GM18867 (cell line): Measurements from ENCODE around the gene VWF.
A peak's percentile ranks its signal among the peaks of the same experiment; 100 is the strongest.
"Not testable (repeated sequence)": the region's sequence is repeated elsewhere in the genome, so short reads cannot be mapped to it uniquely, and the experiment has no call there.

ENCODE experiments used
- ATAC-seq: cut with Tn5 transposase; IDR thresholded peaks from one replicate; pipeline ENCODE4 v1.9.1; 2021; ENCODE audit warnings: mild to moderate bottlenecking, moderate library complexity; ENCODE audit not compliant: unreplicated experiment

VWF gene

GRCh38 chr12:6124411-6125309 lies at the start of gene VWF:
Gene VWF (minus strand): TSS chr12:6124670. CDS start chr12:6123196, 1,474 bp downstream.
- no peak for ATAC-seq

GRCh38 chr12:6172862-6173261 lies 48.4 kb upstream of the VWF start:
- ATAC-seq, result no peak

- no peak for ATAC-seq
Measured at GRCh38 chr12:6172086-6172485, 47.6 kb upstream of the VWF start.

GRCh38 chr12:6171409-6172015 lies 47.0 kb upstream of the VWF start:
- ATAC-seq, result no peak

- ATAC-seq, result peak; percentile 73
Measured at GRCh38 chr12:6167327-6168280, 43.1 kb upstream of the VWF start.

- ATAC-seq, result no peak
Measured at GRCh38 chr12:6166808-6167207, 42.3 kb upstream of the VWF start.

GRCh38 chr12:6165395-6165794 lies 40.9 kb upstream of the VWF start:
- ATAC-seq, result no peak

- ATAC-seq, result no peak
Measured at GRCh38 chr12:6163416-6164060, 39.1 kb upstream of the VWF start.

GRCh38 chr12:6161124-6161882 lies 36.8 kb upstream of the VWF start:
- ATAC-seq, result no peak

GRCh38 chr12:6160049-6160649 lies 35.7 kb upstream of the VWF start:
- not testable (repeated sequence) for ATAC-seq

- ATAC-seq, result not testable (repeated sequence)
Measured at GRCh38 chr12:6159166-6160011, 34.9 kb upstream of the VWF start.

GRCh38 chr12:6158749-6159148 lies 34.3 kb upstream of the VWF start:
- ATAC-seq, result no peak

- no peak for ATAC-seq
Measured at GRCh38 chr12:6158255-6158654, 33.8 kb upstream of the VWF start.

GRCh38 chr12:6157482-6157881 lies 33.0 kb upstream of the VWF start:
- ATAC-seq, result no peak

GRCh38 chr12:6154730-6155459 lies 30.4 kb upstream of the VWF start:
- ATAC-seq, result no peak

GRCh38 chr12:6148722-6149121 lies 24.3 kb upstream of the VWF start:
- not testable (repeated sequence) for ATAC-seq

- ATAC-seq, result no peak
Measured at GRCh38 chr12:6148061-6148460, 23.6 kb upstream of the VWF start.

- no peak for ATAC-seq
Measured at GRCh38 chr12:6146951-6147350, 22.5 kb upstream of the VWF start.
